ENCODE measurements around the gene CPPED1. TPM values are rescaled to one million over a fixed set of nuclear protein-coding genes. Genes with fewer than 3 reads are reported as not detected.

CPPED1 gene
- total RNA-seq, 1 donor from 2014 or later: 6.3 TPM

- no peak overlapping the region for H3K9ac ChIP-seq (ENCODE audit: low read depth in 1 of 3, low read length in 3 of 3)
- no peaks in the 10 kb centered on the region for H3K36me3 ChIP-seq (ENCODE audit: control insufficient read depth in 3 of 3, insufficient read depth in 3 of 3, low read length in 3 of 3)
- H3K4me3 ChIP-seq (ENCODE audit: low read length in 3 of 3): no peak overlapping the region
- H3K27me3 ChIP-seq (ENCODE audit: control insufficient read depth in 3 of 3, insufficient read depth in 3 of 3, low read length in 3 of 3): no peaks in the 10 kb centered on the region
- no peak overlapping the region for H3K27ac ChIP-seq (ENCODE audit: low read depth, low read length)
- no peaks in the 10 kb centered on the region for H3K4me1 ChIP-seq (ENCODE audit: control insufficient read depth in 3 of 3, insufficient read depth in 3 of 3, low read length in 3 of 3)
- H3K9me3 ChIP-seq (ENCODE audit: control insufficient read depth in 3 of 3, low read length in 3 of 3): peaks cover 0 to 9% (median 0%) of the 10 kb centered on the region in 3 donors
Measured at GRCh38 chr16:12667909-12668308, 135.8 kb downstream of the CPPED1 start.

- no peaks in the 10 kb centered on the region for H3K4me1 ChIP-seq (ENCODE audit: control insufficient read depth in 3 of 3, insufficient read depth in 3 of 3, low read length in 3 of 3)
- no peak overlapping the region for H3K4me3 ChIP-seq (ENCODE audit: low read length in 3 of 3)
- no peak overlapping the region for H3K9ac ChIP-seq (ENCODE audit: low read depth in 1 of 3, low read length in 3 of 3)
- H3K27ac ChIP-seq (ENCODE audit: low read depth, low read length): no peak overlapping the region
- H3K9me3 ChIP-seq (ENCODE audit: control insufficient read depth in 3 of 3, low read length in 3 of 3): peaks cover 0 to 9% (median 0%) of the 10 kb centered on the region in 3 donors
- peaks cover 0 to 5% (median 2%) of the 10 kb centered on the region in 3 donors for H3K36me3 ChIP-seq (ENCODE audit: control insufficient read depth in 3 of 3, insufficient read depth in 3 of 3, low read length in 3 of 3)
- no peaks in the 10 kb centered on the region for H3K27me3 ChIP-seq (ENCODE audit: control insufficient read depth in 3 of 3, insufficient read depth in 3 of 3, low read length in 3 of 3)
Measured at GRCh38 chr16:12664164-12664733, 139.4 kb downstream of the CPPED1 start.

- Histone ChIP-seq H3K27me3 (ENCODE audit: control insufficient read depth in 3 of 3, insufficient read depth in 3 of 3, low read length in 3 of 3) (no peaks in the 10 kb centered on the region), H3K27ac (ENCODE audit: low read depth, low read length) (no peak overlapping the region), H3K4me3 (ENCODE audit: low read length in 3 of 3) (no peak overlapping the region), H3K9ac (ENCODE audit: low read depth in 1 of 3, low read length in 3 of 3) (no peak overlapping the region), H3K9me3 (ENCODE audit: control insufficient read depth in 3 of 3, low read length in 3 of 3) (peaks cover 0 to 5% (median 4%) of the 10 kb centered on the region in 3 donors), H3K36me3 (ENCODE audit: control insufficient read depth in 3 of 3, insufficient read depth in 3 of 3, low read length in 3 of 3) (peaks cover 0 to 5% (median 2%) of the 10 kb centered on the region in 3 donors), H3K4me1 (ENCODE audit: control insufficient read depth in 3 of 3, insufficient read depth in 3 of 3, low read length in 3 of 3) (no peaks in the 10 kb centered on the region)
Measured at GRCh38 chr16:12661656-12662172, 142.0 kb downstream of the CPPED1 start.

- Histone ChIP-seq H3K27me3 (ENCODE audit: control insufficient read depth in 3 of 3, insufficient read depth in 3 of 3, low read length in 3 of 3) (no peaks in the 10 kb centered on the region), H3K36me3 (ENCODE audit: control insufficient read depth in 3 of 3, insufficient read depth in 3 of 3, low read length in 3 of 3) (peaks cover 0 to 5% (median 2%) of the 10 kb centered on the region in 3 donors), H3K9me3 (ENCODE audit: control insufficient read depth in 3 of 3, low read length in 3 of 3) (peaks cover 0 to 5% (median 4%) of the 10 kb centered on the region in 3 donors), H3K27ac (ENCODE audit: low read depth, low read length) (no peak overlapping the region), H3K4me1 (ENCODE audit: control insufficient read depth in 3 of 3, insufficient read depth in 3 of 3, low read length in 3 of 3) (no peaks in the 10 kb centered on the region), H3K4me3 (ENCODE audit: low read length in 3 of 3) (no peak overlapping the region), H3K9ac (ENCODE audit: low read depth in 1 of 3, low read length in 3 of 3) (no peak overlapping the region)
Measured at GRCh38 chr16:12659871-12660270, 143.8 kb downstream of the CPPED1 start.

- H3K27me3 ChIP-seq (ENCODE audit: control insufficient read depth in 3 of 3, insufficient read depth in 3 of 3, low read length in 3 of 3): no peaks in the 10 kb centered on the region
- H3K36me3 ChIP-seq (ENCODE audit: control insufficient read depth in 3 of 3, insufficient read depth in 3 of 3, low read length in 3 of 3): peaks cover 0 to 5% (median 2%) of the 10 kb centered on the region in 3 donors
- no peak overlapping the region for H3K27ac ChIP-seq (ENCODE audit: low read depth, low read length)
- no peaks in the 10 kb centered on the region for H3K4me1 ChIP-seq (ENCODE audit: control insufficient read depth in 3 of 3, insufficient read depth in 3 of 3, low read length in 3 of 3)
- H3K9me3 ChIP-seq (ENCODE audit: control insufficient read depth in 3 of 3, low read length in 3 of 3): peaks cover 0 to 5% (median 4%) of the 10 kb centered on the region in 3 donors
- no peak overlapping the region for H3K9ac ChIP-seq (ENCODE audit: low read depth in 1 of 3, low read length in 3 of 3)
- no peak overlapping the region for H3K4me3 ChIP-seq (ENCODE audit: low read length in 3 of 3)
Measured at GRCh38 chr16:12658506-12658905, 145.2 kb downstream of the CPPED1 start.

- Histone ChIP-seq H3K27me3 (ENCODE audit: control insufficient read depth in 3 of 3, insufficient read depth in 3 of 3, low read length in 3 of 3) (peaks cover 0 to 2% (median 0%) of the 10 kb centered on the region in 3 donors), H3K4me3 (ENCODE audit: low read length in 3 of 3) (no peak overlapping the region), H3K36me3 (ENCODE audit: control insufficient read depth in 3 of 3, insufficient read depth in 3 of 3, low read length in 3 of 3) (no peaks in the 10 kb centered on the region), H3K9me3 (ENCODE audit: control insufficient read depth in 3 of 3, low read length in 3 of 3) (peaks cover 0 to 5% (median 4%) of the 10 kb centered on the region in 3 donors), H3K4me1 (ENCODE audit: control insufficient read depth in 3 of 3, insufficient read depth in 3 of 3, low read length in 3 of 3) (no peaks in the 10 kb centered on the region), H3K27ac (ENCODE audit: low read depth, low read length) (no peak overlapping the region), H3K9ac (ENCODE audit: low read depth in 1 of 3, low read length in 3 of 3) (no peak overlapping the region)
Measured at GRCh38 chr16:12655537-12655936, 148.2 kb downstream of the CPPED1 start.

- no peak overlapping the region for H3K9ac ChIP-seq (ENCODE audit: low read depth in 1 of 3, low read length in 3 of 3)
- H3K27me3 ChIP-seq (ENCODE audit: control insufficient read depth in 3 of 3, insufficient read depth in 3 of 3, low read length in 3 of 3): peaks cover 0 to 5% (median 0%) of the 10 kb centered on the region in 3 donors
- peaks cover 0 to 5% (median 4%) of the 10 kb centered on the region in 3 donors for H3K9me3 ChIP-seq (ENCODE audit: control insufficient read depth in 3 of 3, low read length in 3 of 3)
- H3K27ac ChIP-seq (ENCODE audit: low read depth, low read length): no peak overlapping the region
- no peak overlapping the region for H3K4me3 ChIP-seq (ENCODE audit: low read length in 3 of 3)
- no peaks in the 10 kb centered on the region for H3K4me1 ChIP-seq (ENCODE audit: control insufficient read depth in 3 of 3, insufficient read depth in 3 of 3, low read length in 3 of 3)
- H3K36me3 ChIP-seq (ENCODE audit: control insufficient read depth in 3 of 3, insufficient read depth in 3 of 3, low read length in 3 of 3): no peaks in the 10 kb centered on the region
Measured at GRCh38 chr16:12653820-12654392, 149.8 kb downstream of the CPPED1 start.

GRCh38 chr16:12652924-12653323 is 150.8 kb downstream of the CPPED1 start:
- H3K27ac ChIP-seq (ENCODE audit: low read depth, low read length): no peak overlapping the region
- H3K27me3 ChIP-seq (ENCODE audit: control insufficient read depth in 3 of 3, insufficient read depth in 3 of 3, low read length in 3 of 3): peaks cover 0 to 5% (median 0%) of the 10 kb centered on the region in 3 donors
- no peaks in the 10 kb centered on the region for H3K9me3 ChIP-seq (ENCODE audit: control insufficient read depth in 3 of 3, low read length in 3 of 3)
- no peaks in the 10 kb centered on the region for H3K4me1 ChIP-seq (ENCODE audit: control insufficient read depth in 3 of 3, insufficient read depth in 3 of 3, low read length in 3 of 3)
- no peaks in the 10 kb centered on the region for H3K36me3 ChIP-seq (ENCODE audit: control insufficient read depth in 3 of 3, insufficient read depth in 3 of 3, low read length in 3 of 3)
- no peak overlapping the region for H3K4me3 ChIP-seq (ENCODE audit: low read length in 3 of 3)
- H3K9ac ChIP-seq (ENCODE audit: low read depth in 1 of 3, low read length in 3 of 3): no peak overlapping the region

- Histone ChIP-seq H3K27ac (ENCODE audit: low read depth, low read length) (no peak overlapping the region), H3K4me1 (ENCODE audit: control insufficient read depth in 3 of 3, insufficient read depth in 3 of 3, low read length in 3 of 3) (no peaks in the 10 kb centered on the region), H3K27me3 (ENCODE audit: control insufficient read depth in 3 of 3, insufficient read depth in 3 of 3, low read length in 3 of 3) (peaks cover 0 to 5% (median 0%) of the 10 kb centered on the region in 3 donors), H3K4me3 (ENCODE audit: low read length in 3 of 3) (no peak overlapping the region), H3K9ac (ENCODE audit: low read depth in 1 of 3, low read length in 3 of 3) (no peak overlapping the region), H3K36me3 (ENCODE audit: control insufficient read depth in 3 of 3, insufficient read depth in 3 of 3, low read length in 3 of 3) (no peaks in the 10 kb centered on the region), H3K9me3 (ENCODE audit: control insufficient read depth in 3 of 3, low read length in 3 of 3) (peaks cover 0 to 3% (median 0%) of the 10 kb centered on the region in 3 donors)
Measured at GRCh38 chr16:12651765-12652512, 151.7 kb downstream of the CPPED1 start.

GRCh38 chr16:12649356-12649755 is 154.3 kb downstream of the CPPED1 start:
- Histone ChIP-seq H3K4me3 (ENCODE audit: low read length in 3 of 3) (no peak overlapping the region), H3K9ac (ENCODE audit: low read depth in 1 of 3, low read length in 3 of 3) (no peak overlapping the region), H3K9me3 (ENCODE audit: control insufficient read depth in 3 of 3, low read length in 3 of 3) (peaks cover 0 to 3% (median 0%) of the 10 kb centered on the region in 3 donors), H3K4me1 (ENCODE audit: control insufficient read depth in 3 of 3, insufficient read depth in 3 of 3, low read length in 3 of 3) (peaks cover 0 to 2% (median 0%) of the 10 kb centered on the region in 3 donors), H3K27me3 (ENCODE audit: control insufficient read depth in 3 of 3, insufficient read depth in 3 of 3, low read length in 3 of 3) (peaks cover 0 to 5% (median 0%) of the 10 kb centered on the region in 3 donors), H3K27ac (ENCODE audit: low read depth, low read length) (no peak overlapping the region), H3K36me3 (ENCODE audit: control insufficient read depth in 3 of 3, insufficient read depth in 3 of 3, low read length in 3 of 3) (no peaks in the 10 kb centered on the region)
